ENCODE measurements around the gene USP32. TPM values are rescaled to one million over a fixed set of nuclear protein-coding genes. Genes with fewer than 3 reads are reported as not detected.

USP32 gene
- total RNA-seq, 2 donors from 2014 or later, result 54.1 to 74.3 TPM

- H3K27me3 Mint-ChIP-seq (ENCODE audit: insufficient read depth), result peaks cover 6% of the 10 kb centered on the region
- 79 to 83% methylated on average over 7 of the region's 7 CpGs for WGBS, 2 experiments (ENCODE audit: insufficient coverage in 1 of 2, insufficient read length in 1 of 2)
- TF ChIP-seq CTCF (conservative IDR thresholded peaks at IDR 0.05), result no peak
- Histone ChIP-seq H3K4me1 (ENCODE audit: control insufficient read depth, insufficient read depth, low read length) (peaks cover 4% of the 10 kb centered on the region), H3K4me3 (ENCODE audit: low read length) (no peak overlapping the region), H3K9me3 (ENCODE audit: control insufficient read depth, low read length) (no peaks in the 10 kb centered on the region), H3K9ac (ENCODE audit: extremely low read depth, low read length, poor library complexity, severe bottlenecking) (no peak overlapping the region), H3K36me3 (ENCODE audit: control insufficient read depth, insufficient read depth, low read length) (no peaks in the 10 kb centered on the region), H3K27me3 (ENCODE audit: control insufficient read depth, insufficient read depth, low read length, poor library complexity, severe bottlenecking) (no peaks in the 10 kb centered on the region), H3K27ac (ENCODE audit: low read depth, low read length) (no peak overlapping the region)
- H3K27ac Mint-ChIP-seq, result no peak overlapping the region
- H3K9me3 Mint-ChIP-seq, result no peaks in the 10 kb centered on the region
- H3K4me1 Mint-ChIP-seq, result peaks cover 23% of the 10 kb centered on the region
- H3K4me3 Mint-ChIP-seq, result no peak overlapping the region
- peak; percentile 56 for DNase-seq
- H3K36me3 Mint-ChIP-seq (ENCODE audit: low read depth), result no peaks in the 10 kb centered on the region
Observed at GRCh38 chr17:60168654-60169053, 223.3 kb downstream of the USP32 start.

GRCh38 chr17:60167065-60167741, 224.7 kb downstream of the USP32 start:
- Mint-ChIP-seq H3K27ac (no peak overlapping the region), H3K27me3 (ENCODE audit: insufficient read depth) (peaks cover 6% of the 10 kb centered on the region), H3K36me3 (ENCODE audit: low read depth) (no peaks in the 10 kb centered on the region), H3K4me1 (peaks cover 32% of the 10 kb centered on the region), H3K9me3 (no peaks in the 10 kb centered on the region), H3K4me3 (no peak overlapping the region)
- WGBS, 2 experiments (ENCODE audit: insufficient coverage in 1 of 2, insufficient read length in 1 of 2), result 83 to 85% methylated on average over 6 to 11 of the region's 11 CpGs
- H3K27ac ChIP-seq (ENCODE audit: low read depth, low read length), result no peak overlapping the region
- no peaks in the 10 kb centered on the region for H3K27me3 ChIP-seq (ENCODE audit: control insufficient read depth, insufficient read depth, low read length, poor library complexity, severe bottlenecking)
- no peak overlapping the region for H3K9ac ChIP-seq (ENCODE audit: extremely low read depth, low read length, poor library complexity, severe bottlenecking)
- no peaks in the 10 kb centered on the region for H3K36me3 ChIP-seq (ENCODE audit: control insufficient read depth, insufficient read depth, low read length)
- no peaks in the 10 kb centered on the region for H3K9me3 ChIP-seq (ENCODE audit: control insufficient read depth, low read length)
- H3K4me3 ChIP-seq (ENCODE audit: low read length), result no peak overlapping the region
- no peak for TF ChIP-seq CTCF (conservative IDR thresholded peaks at IDR 0.05)
- DNase-seq, result peak; percentile 53
- peaks cover 4% of the 10 kb centered on the region for H3K4me1 ChIP-seq (ENCODE audit: control insufficient read depth, insufficient read depth, low read length)

GRCh38 chr17:60165971-60166370, 226.0 kb downstream of the USP32 start:
- no peak overlapping the region for H3K9ac ChIP-seq (ENCODE audit: extremely low read depth, low read length, poor library complexity, severe bottlenecking)
- TF ChIP-seq CTCF (conservative IDR thresholded peaks at IDR 0.05), result no peak
- Mint-ChIP-seq H3K27ac (no peak overlapping the region), H3K27me3 (ENCODE audit: insufficient read depth) (peaks cover 6% of the 10 kb centered on the region), H3K4me1 (peaks cover 34% of the 10 kb centered on the region), H3K4me3 (no peak overlapping the region), H3K9me3 (no peaks in the 10 kb centered on the region), H3K36me3 (ENCODE audit: low read depth) (no peaks in the 10 kb centered on the region)
- no peaks in the 10 kb centered on the region for H3K36me3 ChIP-seq (ENCODE audit: control insufficient read depth, insufficient read depth, low read length)
- no peaks in the 10 kb centered on the region for H3K9me3 ChIP-seq (ENCODE audit: control insufficient read depth, low read length)
- peak; percentile 57 for DNase-seq
- no peaks in the 10 kb centered on the region for H3K27me3 ChIP-seq (ENCODE audit: control insufficient read depth, insufficient read depth, low read length, poor library complexity, severe bottlenecking)
- no peak overlapping the region for H3K27ac ChIP-seq (ENCODE audit: low read depth, low read length)
- peaks cover 4% of the 10 kb centered on the region for H3K4me1 ChIP-seq (ENCODE audit: control insufficient read depth, insufficient read depth, low read length)
- 73 to 91% methylated on average over 4 of the region's 5 CpGs for WGBS, 2 experiments (ENCODE audit: insufficient coverage in 1 of 2, insufficient read length in 1 of 2)
- H3K4me3 ChIP-seq (ENCODE audit: low read length), result no peak overlapping the region

All from endodermal cell (in vitro differentiated cells).